Mesodermal cell (in vitro differentiated cells): ENCODE results near the gene LYZL1.
"Not testable (repeated sequence)": the region's sequence is repeated elsewhere in the genome, so short reads cannot be mapped to it uniquely, and the experiment has no call there.

Source experiments
- H3K27ac ChIP-seq: 2 replicates; pipeline ENCODE4 v1.7.0; 2013; ENCODE audit warnings: mild to moderate bottlenecking, low read depth, low read length, moderate library complexity; ENCODE audit not compliant: severe bottlenecking
- H3K36me3 ChIP-seq: 2 replicates; pipeline ENCODE4 v1.7.1; 2013; ENCODE audit warnings: mild to moderate bottlenecking, low read length, moderate library complexity; ENCODE audit not compliant: control insufficient read depth, insufficient read depth
- H3K4me1 ChIP-seq: one replicate; pipeline ENCODE4 v1.7.1; 2013; ENCODE audit warnings: mild to moderate bottlenecking, low read length; ENCODE audit not compliant: insufficient read depth, control insufficient read depth, poor library complexity, severe bottlenecking
- H3K4me3 ChIP-seq: 2 replicates; pipeline ENCODE4 v1.7.0; 2013; ENCODE audit warnings: low read length, control low read depth, mild to moderate bottlenecking; ENCODE audit not compliant: insufficient read depth, poor library complexity, severe bottlenecking; ENCODE audit errors: extremely low read depth
- H3K9me3 ChIP-seq: 2 replicates; pipeline ENCODE4 v1.7.1; 2013; ENCODE audit warnings: mild to moderate bottlenecking, low read length, moderate library complexity; ENCODE audit not compliant: control insufficient read depth
- WGBS, 2 experiments: methylation state at CpG; one replicate each; pipeline ENCODE4 v1.1.5; 2013; ENCODE audit warnings: missing lambda C conversion rate in 2 of 2; ENCODE audit not compliant: insufficient coverage in 2 of 2; 5-methylcytosine and 5-hydroxymethylcytosine counted together

LYZL1 gene

DNA sequence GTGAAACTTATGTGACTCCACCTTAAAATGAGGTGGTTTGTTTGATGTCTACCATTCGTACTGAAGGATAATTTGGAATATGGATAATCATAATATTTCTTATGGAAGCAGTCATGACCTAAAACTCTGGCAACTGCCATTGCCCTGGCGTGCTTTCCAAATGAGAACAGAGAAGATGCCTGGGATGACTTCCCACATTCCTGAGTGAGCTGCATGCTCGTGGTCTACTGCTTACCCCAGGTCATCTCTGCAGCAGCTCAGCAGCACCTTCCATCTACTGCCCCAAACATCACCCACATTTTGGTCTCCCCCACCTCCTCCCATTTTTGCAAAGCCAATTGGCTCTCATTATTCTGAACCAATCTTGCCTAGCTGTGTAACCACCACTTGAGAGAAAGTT, 40.1 kb downstream of the LYZL1 start:
- Histone ChIP-seq H3K9me3 (no peaks in the 10 kb centered on the region), H3K4me1 (no peaks in the 10 kb centered on the region), H3K4me3 (no peak overlapping the region), H3K36me3 (no peaks in the 10 kb centered on the region), H3K27ac (no peak overlapping the region)
- WGBS, 2 experiments: 61 to 82% methylated on average over 2 to 3 of the region's 3 CpGs

DNA sequence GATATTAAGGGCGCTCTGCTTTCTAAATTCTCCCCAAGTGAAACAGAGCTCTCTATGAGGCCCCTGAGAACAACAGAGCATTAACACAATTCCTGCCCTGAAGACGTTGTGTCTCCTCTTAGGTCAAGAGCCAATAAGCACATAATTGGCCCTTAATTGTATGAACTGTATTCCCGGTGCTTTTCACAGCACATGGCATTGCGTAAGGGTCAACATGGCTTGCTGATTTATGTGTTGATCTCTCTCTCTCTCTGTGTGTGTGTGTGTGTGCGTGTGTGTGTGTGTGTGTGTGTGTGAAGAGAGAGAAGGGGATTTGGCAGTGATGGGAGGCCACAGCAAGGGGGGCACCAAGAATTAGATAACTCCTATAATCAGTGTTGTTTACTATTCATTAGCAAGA, 40.5 kb downstream of the LYZL1 start:
- Histone ChIP-seq H3K27ac (no peak overlapping the region), H3K9me3 (no peaks in the 10 kb centered on the region), H3K36me3 (no peaks in the 10 kb centered on the region), H3K4me1 (no peaks in the 10 kb centered on the region), H3K4me3 (no peak overlapping the region)
- WGBS, 2 experiments: 70 to 81% methylated on average over 4 of the region's 5 CpGs

DNA sequence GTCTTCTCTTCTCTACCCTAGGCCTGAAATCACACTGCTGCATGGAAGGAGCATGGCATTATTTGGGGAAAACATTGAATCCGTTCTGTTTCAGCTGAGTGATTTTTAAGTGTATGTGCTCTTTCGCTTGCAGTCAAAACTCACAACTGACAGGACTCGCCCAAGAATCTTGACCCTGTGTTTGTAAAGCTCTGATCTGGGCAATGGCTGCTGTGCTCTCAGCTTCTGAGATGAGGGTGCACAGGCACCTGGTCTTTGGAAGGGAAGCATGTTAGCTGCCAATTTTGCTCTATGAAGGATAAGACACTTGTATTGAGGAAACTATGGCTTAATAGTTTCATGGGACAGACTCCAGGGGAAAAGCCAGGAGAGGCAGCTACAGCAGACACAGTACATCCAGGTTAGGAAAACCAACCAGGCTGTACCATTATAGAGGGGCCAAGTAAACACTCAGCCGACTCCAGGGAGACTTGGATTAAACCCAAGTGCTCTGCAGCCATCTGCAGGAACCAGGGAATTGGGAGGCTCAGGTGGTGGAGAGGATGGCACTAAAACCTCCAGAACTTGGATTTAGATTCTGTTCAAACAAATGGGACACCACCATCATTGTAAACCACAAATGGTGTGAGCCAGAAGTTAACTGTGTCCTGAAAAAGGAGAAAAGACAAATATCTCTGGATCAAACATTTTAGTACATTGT, 43.3 kb downstream of the LYZL1 start:
- peaks cover 3% of the 10 kb centered on the region for H3K9me3 ChIP-seq
- H3K4me3 ChIP-seq: no peak overlapping the region
- H3K27ac ChIP-seq: no peak overlapping the region
- no peaks in the 10 kb centered on the region for H3K4me1 ChIP-seq
- WGBS, 2 experiments: 88 to 89% methylated on average over 3 to 4 of the region's 4 CpGs
- no peaks in the 10 kb centered on the region for H3K36me3 ChIP-seq

DNA sequence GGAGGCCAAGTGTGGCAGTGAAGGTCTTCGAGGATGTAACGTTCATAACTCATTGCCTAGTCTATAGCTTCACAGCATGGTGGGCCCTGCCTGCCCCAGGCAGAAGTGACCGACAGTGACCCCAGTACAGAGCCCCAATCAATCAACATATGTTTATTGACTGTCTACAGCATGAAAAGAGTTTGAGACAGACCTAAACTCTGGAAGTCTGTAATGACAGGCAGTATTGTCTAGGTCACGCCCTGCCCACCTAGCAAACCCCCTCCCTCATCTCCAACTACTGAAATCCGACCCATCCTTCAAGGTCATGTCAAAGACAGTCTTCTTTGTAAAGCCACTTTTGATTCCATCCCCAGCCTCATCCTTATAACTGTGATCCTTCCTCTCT, 43.9 kb downstream of the LYZL1 start:
- Histone ChIP-seq H3K4me1 (no peaks in the 10 kb centered on the region), H3K27ac (no peak overlapping the region), H3K36me3 (no peaks in the 10 kb centered on the region), H3K4me3 (no peak overlapping the region), H3K9me3 (peaks cover 3% of the 10 kb centered on the region)
- WGBS, 2 experiments: 71 to 74% methylated on average over 4 to 5 of the region's 5 CpGs

GRCh38 chr10:29337526-29337925, 48.7 kb downstream of the LYZL1 start:
- WGBS, 2 experiments: 93 to 100% methylated on average over 2 of the region's 4 CpGs
- H3K9me3 ChIP-seq, H3K4me1 ChIP-seq, H3K36me3 ChIP-seq, H3K27ac ChIP-seq, H3K4me3 ChIP-seq: not testable (repeated sequence)

GRCh38 chr10:29343607-29344038, 54.8 kb downstream of the LYZL1 start:
- Histone ChIP-seq H3K4me1 (peaks cover 15% of the 10 kb centered on the region), H3K4me3 (no peak overlapping the region), H3K9me3 (peaks cover 12% of the 10 kb centered on the region), H3K36me3 (no peaks in the 10 kb centered on the region), H3K27ac (no peak overlapping the region)
- 85 to 90% methylated on average over 5 to 7 of the region's 7 CpGs for WGBS, 2 experiments

GRCh38 chr10:29344073-29344820, 55.4 kb downstream of the LYZL1 start:
- Histone ChIP-seq H3K4me3 (no peak overlapping the region), H3K9me3 (peaks cover 12% of the 10 kb centered on the region), H3K27ac (peak overlapping the region; percentile 36), H3K4me1 (peaks cover 15% of the 10 kb centered on the region), H3K36me3 (no peaks in the 10 kb centered on the region)
- 73 to 86% methylated on average over 9 to 14 of the region's 18 CpGs for WGBS, 2 experiments

GRCh38 chr10:29345144-29345909, 56.5 kb downstream of the LYZL1 start:
- Histone ChIP-seq H3K4me1 (peaks cover 15% of the 10 kb centered on the region), H3K36me3 (no peaks in the 10 kb centered on the region), H3K9me3 (peaks cover 12% of the 10 kb centered on the region), H3K27ac (peak overlapping the region; percentile 29), H3K4me3 (no peak overlapping the region)
- WGBS, 2 experiments: 88 to 94% methylated on average over 6 to 7 of the region's 9 CpGs

GRCh38 chr10:29345910-29346209, 57.0 kb downstream of the LYZL1 start:
- H3K36me3 ChIP-seq: no peaks in the 10 kb centered on the region
- peaks cover 15% of the 10 kb centered on the region for H3K4me1 ChIP-seq
- peaks cover 12% of the 10 kb centered on the region for H3K9me3 ChIP-seq
- 85 to 86% methylated on average over 2 to 3 of the region's 3 CpGs for WGBS, 2 experiments
- no peak overlapping the region for H3K27ac ChIP-seq
- H3K4me3 ChIP-seq: no peak overlapping the region

GRCh38 chr10:29346296-29347001, 57.6 kb downstream of the LYZL1 start:
- H3K4me1 ChIP-seq: peaks cover 15% of the 10 kb centered on the region
- H3K36me3 ChIP-seq: no peaks in the 10 kb centered on the region
- no peak overlapping the region for H3K4me3 ChIP-seq
- peaks cover 12% of the 10 kb centered on the region for H3K9me3 ChIP-seq
- no peak overlapping the region for H3K27ac ChIP-seq
- WGBS, 2 experiments: 94 to 100% methylated on average over 2 to 3 of the region's 9 CpGs
